Large intestine (tissue), 3 donors: ENCODE results near the gene MGA. TPM values are rescaled to one million over a fixed set of nuclear protein-coding genes. Genes with fewer than 3 reads are reported as not detected.

Source experiments
- DNase-seq, 2 donors: peaks; one replicate each; pipeline versions ENCODE4 v3.0.0 to v3.0.0-alpha.2; 2013
- H3K27ac ChIP-seq: one replicate; pipeline ENCODE4 v1.5.1; 2013; ENCODE audit warnings: low read length
- H3K27me3 ChIP-seq: 2 replicates; pipeline ENCODE4 v1.6.1; 2013; ENCODE audit warnings: low read length; ENCODE audit not compliant: control insufficient read depth, insufficient read depth
- H3K36me3 ChIP-seq: 2 replicates; pipeline ENCODE4 v1.6.1; 2013; ENCODE audit warnings: low read length; ENCODE audit not compliant: control insufficient read depth, insufficient read depth
- H3K4me1 ChIP-seq: one replicate; pipeline ENCODE4 v1.6.1; 2013; ENCODE audit warnings: low read length; ENCODE audit not compliant: control insufficient read depth, insufficient read depth
- H3K4me3 ChIP-seq: one replicate; pipeline ENCODE4 v1.5.1; 2013; ENCODE audit warnings: low read length
- H3K9me3 ChIP-seq: one replicate; pipeline ENCODE4 v1.6.1; 2013; ENCODE audit warnings: mild to moderate bottlenecking, low read depth, low read length, moderate library complexity; ENCODE audit not compliant: control insufficient read depth
- WGBS: methylation state at CpG from one replicate; pipeline ENCODE4 v1.1.5; 2013; ENCODE audit warnings: low lambda C conversion rate; ENCODE audit not compliant: insufficient coverage; 5-methylcytosine and 5-hydroxymethylcytosine counted together
- polyA plus RNA-seq: library from polyadenylated mRNA; unstranded; fragments of 120-200 nt; gene quantifications from one replicate; pipeline ENCODE4 v1.2.1, GENCODE V29; 2013

The MGA gene
- polyA plus RNA-seq, 1 donor, result 18.9 TPM

DNA sequence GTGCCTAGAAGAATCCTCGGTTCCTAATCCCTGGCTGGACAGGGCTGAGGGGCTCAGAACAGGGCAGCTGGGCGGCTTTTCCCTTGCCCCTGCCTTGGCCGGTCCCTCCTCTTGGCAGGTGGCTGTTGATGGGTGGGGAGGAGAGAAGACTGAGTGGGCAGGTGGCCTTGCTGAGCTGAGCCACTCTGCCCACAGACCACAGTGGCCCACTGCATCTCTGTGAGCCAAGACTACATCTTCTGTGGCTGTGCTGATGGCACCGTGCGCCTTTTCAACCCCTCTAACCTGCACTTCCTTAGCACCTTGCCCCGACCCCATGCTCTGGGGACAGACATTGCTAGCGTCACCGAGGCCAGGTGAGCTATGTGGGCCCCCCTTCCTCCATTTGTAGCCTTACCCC is 153.2 kb downstream of the MGA start:
- H3K36me3 ChIP-seq, result peaks cover 76% of the 10 kb centered on the region
- H3K27ac ChIP-seq, result no peak overlapping the region
- WGBS, result no CpG with 5 or more reads among the region's 8 CpGs
- H3K9me3 ChIP-seq, result no peaks in the 10 kb centered on the region
- H3K4me1 ChIP-seq, result no peaks in the 10 kb centered on the region
- no peaks in the 10 kb centered on the region for H3K27me3 ChIP-seq
- no peak overlapping the region for H3K4me3 ChIP-seq
- DNase-seq, result no peak

DNA sequence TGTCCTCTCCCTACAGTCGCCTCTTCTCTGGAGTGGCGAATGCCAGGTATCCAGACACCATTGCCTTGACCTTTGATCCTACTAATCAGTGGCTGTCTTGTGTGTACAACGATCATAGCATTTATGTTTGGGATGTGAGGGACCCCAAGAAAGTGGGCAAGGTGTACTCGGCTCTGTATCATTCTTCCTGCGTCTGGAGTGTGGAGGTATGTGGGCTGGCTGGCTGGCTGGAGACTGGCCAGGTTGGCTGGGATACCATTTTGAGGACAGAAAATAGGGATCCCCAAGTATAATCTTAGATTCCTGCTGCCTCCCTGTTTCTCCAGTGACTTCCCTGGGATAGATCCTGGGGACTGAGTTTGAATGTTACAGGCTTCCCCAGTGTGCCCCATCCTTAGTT is 154.3 kb downstream of the MGA start:
- no CpG with 5 or more reads among the region's 5 CpGs for WGBS
- Histone ChIP-seq H3K9me3 (no peaks in the 10 kb centered on the region), H3K36me3 (peaks cover 85% of the 10 kb centered on the region), H3K4me3 (no peak overlapping the region), H3K27me3 (no peaks in the 10 kb centered on the region), H3K27ac (no peak overlapping the region), H3K4me1 (no peaks in the 10 kb centered on the region)
- DNase-seq, result no peak

DNA sequence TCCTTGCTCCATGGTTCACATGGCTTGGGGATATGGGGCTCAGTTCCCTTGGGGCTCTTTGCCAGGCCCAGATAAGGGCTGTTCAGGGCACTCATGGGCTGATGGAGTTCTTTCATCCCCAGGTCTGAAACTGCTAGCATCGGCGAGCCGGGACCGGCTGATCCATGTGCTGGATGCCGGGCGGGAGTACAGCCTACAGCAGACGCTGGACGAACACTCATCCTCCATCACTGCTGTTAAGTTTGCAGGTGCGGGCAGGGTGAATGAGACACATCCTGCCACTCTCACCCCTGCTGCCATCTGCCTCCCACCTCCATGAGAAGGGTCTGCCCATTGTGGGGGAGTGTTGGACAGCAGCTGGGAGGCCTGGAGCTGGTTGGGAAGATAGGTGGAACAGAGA is 156.6 kb downstream of the MGA start:
- WGBS, result no CpG with 5 or more reads among the region's 9 CpGs
- no peak for DNase-seq
- no peaks in the 10 kb centered on the region for H3K9me3 ChIP-seq
- H3K36me3 ChIP-seq, result peaks cover 96% of the 10 kb centered on the region
- no peak overlapping the region for H3K27ac ChIP-seq
- no peaks in the 10 kb centered on the region for H3K27me3 ChIP-seq
- H3K4me1 ChIP-seq, result peaks cover 8% of the 10 kb centered on the region
- H3K4me3 ChIP-seq, result no peak overlapping the region

DNA sequence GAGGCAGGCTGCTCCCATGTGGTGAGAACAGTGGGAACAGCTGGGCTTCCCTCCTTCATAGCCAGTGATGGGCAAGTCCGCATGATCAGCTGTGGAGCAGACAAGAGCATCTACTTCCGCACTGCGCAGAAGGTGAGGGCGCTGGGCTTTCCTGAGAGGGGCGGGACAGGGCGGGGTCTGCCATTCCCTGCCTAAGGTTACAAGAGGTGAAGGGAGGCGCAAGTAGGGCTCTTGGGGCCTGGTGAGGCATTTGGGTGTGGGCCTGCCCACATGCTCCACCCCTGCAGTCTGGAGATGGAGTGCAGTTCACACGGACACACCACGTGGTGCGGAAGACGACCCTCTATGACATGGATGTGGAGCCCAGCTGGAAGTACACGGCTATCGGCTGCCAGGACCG is 157.1 kb downstream of the MGA start:
- Histone ChIP-seq H3K4me3 (no peak overlapping the region), H3K27ac (no peak overlapping the region), H3K9me3 (no peaks in the 10 kb centered on the region), H3K4me1 (peaks cover 8% of the 10 kb centered on the region), H3K27me3 (no peaks in the 10 kb centered on the region), H3K36me3 (peaks cover 95% of the 10 kb centered on the region)
- DNase-seq, result no peak
- no CpG with 5 or more reads among the region's 14 CpGs for WGBS

DNA sequence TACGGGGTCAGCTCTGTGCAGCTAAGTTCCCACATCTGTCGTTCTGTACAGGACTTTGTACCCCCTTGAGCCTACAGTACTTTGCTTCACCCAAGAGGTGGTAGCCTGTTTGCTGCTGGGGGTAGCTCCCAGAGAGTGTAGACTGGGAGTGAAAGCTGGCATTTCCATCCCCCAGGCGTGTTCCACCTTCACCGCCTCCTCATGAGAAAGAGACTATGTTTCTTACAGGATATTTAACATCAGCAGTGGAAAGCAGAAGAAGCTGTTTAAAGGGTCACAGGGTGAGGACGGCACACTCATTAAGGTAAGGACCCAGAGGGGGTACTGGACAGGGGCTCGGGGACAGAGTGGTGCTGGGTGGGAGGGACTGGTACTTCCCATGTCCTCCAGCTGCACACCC is 157.6 kb downstream of the MGA start:
- Histone ChIP-seq H3K4me3 (no peak overlapping the region), H3K27ac (no peak overlapping the region), H3K4me1 (peaks cover 8% of the 10 kb centered on the region), H3K36me3 (peaks cover 95% of the 10 kb centered on the region), H3K9me3 (no peaks in the 10 kb centered on the region), H3K27me3 (no peaks in the 10 kb centered on the region)
- no peak for DNase-seq
- WGBS, result no CpG with 5 or more reads among the region's 6 CpGs

DNA sequence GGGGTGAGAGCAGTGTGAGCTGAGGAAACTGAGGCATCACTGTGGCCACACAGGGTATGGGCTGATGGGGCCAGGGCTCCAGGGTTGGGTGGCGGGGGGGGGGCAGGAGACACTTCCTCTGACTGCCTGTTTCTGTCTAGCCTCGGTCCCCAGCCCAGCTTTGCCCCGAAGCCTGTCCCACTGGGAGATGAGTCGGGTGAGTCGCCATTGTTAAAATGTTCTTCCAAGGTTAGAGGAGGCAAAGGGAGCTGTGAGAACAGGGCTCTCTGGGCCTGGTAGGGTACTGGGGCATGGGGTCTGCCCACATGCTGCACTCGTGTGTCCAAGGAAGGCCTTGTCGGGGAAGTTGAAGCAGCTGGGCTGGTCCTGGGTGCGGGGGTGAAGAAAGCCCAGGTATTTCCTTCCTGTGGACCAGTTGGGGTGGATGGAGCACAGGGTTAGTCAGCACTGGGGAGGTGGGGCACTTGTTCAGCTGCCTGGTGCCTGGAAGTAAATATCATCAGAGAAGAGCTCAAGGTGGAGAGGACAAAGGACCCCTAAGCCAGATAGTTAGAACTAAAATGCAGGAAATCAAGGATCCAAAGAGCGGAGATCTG is 159.3 kb downstream of the MGA start:
- Histone ChIP-seq H3K27ac (no peak overlapping the region), H3K27me3 (no peaks in the 10 kb centered on the region), H3K9me3 (no peaks in the 10 kb centered on the region), H3K4me3 (no peak overlapping the region), H3K36me3 (peaks cover 95% of the 10 kb centered on the region), H3K4me1 (peaks cover 8% of the 10 kb centered on the region)
- no CpG with 5 or more reads among the region's 9 CpGs for WGBS
- no peak for DNase-seq

DNA sequence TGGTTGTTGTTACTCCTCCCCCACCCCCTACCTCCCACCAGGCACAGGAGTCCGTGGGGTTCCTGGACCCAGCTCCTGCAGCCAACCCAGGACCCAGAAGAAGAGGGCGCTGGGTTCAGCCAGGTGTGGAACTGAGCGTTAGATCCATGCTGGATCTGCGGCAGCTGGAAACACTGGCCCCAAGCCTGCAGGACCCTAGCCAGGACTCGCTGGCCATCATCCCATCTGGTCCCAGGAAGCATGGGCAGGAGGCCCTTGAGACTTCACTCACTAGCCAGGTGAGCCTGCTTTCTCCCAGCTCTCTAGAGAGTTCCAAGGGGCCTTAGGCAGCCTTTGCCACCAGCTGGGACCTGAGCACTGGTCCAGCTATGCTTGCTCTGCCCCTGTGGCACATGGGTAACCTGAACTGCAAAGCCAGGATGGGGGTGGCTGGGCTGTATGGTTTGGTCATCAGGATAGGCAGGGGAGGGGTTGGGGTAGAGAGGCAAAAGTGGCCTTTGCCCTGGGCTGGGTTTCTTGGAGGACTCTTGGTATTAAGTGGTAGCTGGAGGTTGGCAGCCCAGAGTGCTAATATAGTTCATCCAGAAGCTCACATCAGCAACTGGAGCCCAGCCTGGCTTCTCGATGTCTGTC is 160.7 kb downstream of the MGA start:
- Histone ChIP-seq H3K36me3 (peaks cover 94% of the 10 kb centered on the region), H3K4me1 (peaks cover 8% of the 10 kb centered on the region), H3K4me3 (no peak overlapping the region), H3K9me3 (no peaks in the 10 kb centered on the region), H3K27me3 (no peaks in the 10 kb centered on the region), H3K27ac (no peak overlapping the region)
- DNase-seq, result peak; percentile 30 to 50
- WGBS, result no CpG with 5 or more reads among the region's 6 CpGs

DNA sequence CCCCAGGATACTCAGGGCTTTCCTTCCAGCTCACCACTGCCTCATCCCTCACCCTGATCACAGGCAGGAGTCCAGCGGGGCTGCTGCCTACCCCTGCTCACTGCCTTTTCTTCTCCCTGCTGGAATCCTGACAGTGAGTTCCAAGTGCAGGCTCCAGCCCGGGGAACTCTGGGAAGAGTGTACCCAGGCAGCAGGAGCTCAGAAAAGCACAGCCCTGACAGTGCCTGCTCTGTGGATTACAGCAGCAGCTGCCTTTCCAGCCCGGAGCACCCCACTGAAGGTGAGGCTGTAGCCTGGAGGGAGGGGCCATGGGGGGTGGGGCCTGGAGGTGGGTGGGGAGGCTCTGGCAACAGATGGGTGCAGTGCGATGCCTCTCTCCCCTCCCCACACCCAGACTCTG is 161.6 kb downstream of the MGA start:
- no peak for DNase-seq
- Histone ChIP-seq H3K27me3 (no peaks in the 10 kb centered on the region), H3K4me3 (no peak overlapping the region), H3K36me3 (peaks cover 88% of the 10 kb centered on the region), H3K27ac (no peak overlapping the region), H3K9me3 (no peaks in the 10 kb centered on the region), H3K4me1 (peaks cover 8% of the 10 kb centered on the region)
- WGBS, result no CpG with 5 or more reads among the region's 4 CpGs

DNA sequence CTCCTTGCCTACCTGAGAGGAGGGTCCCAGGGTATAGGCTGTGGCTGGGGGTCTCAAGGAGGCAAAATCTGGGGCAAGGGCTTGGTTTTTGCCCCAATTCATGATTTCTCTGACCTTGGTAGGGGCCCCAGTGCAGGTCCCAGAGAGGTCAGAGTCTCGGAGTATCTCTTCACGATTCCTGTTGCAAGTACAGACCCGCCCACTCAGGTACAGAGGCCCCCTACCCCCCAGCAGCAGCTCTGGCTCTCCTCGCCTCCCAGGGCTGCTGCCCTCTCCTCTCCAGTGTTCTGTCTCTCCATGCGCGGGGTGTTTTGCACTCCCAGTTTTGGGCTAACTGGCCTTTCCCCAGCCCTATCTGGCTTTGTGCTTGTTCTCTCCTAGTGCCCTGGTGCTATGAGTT is 162.3 kb downstream of the MGA start:
- WGBS, result no CpG with 5 or more reads among the region's 6 CpGs

More for the DNA sequence above, 162.3 kb downstream of the MGA start:
- H3K27me3 ChIP-seq, result no peaks in the 10 kb centered on the region
- H3K4me3 ChIP-seq, result no peak overlapping the region
- DNase-seq, result no peak
- peaks cover 82% of the 10 kb centered on the region for H3K36me3 ChIP-seq
- H3K27ac ChIP-seq, result no peak overlapping the region
- peaks cover 8% of the 10 kb centered on the region for H3K4me1 ChIP-seq
- peaks cover 4% of the 10 kb centered on the region for H3K9me3 ChIP-seq
